ENCODE results near the gene LRRC75A.

GRCh38 chr17:16422416-16422815, 69.6 kb downstream of the LRRC75A start:
- TF ChIP-seq MAX (IDR thresholded peaks at IDR 0.05) = no peak
- no peak for TF ChIP-seq CEBPB (IDR thresholded peaks at IDR 0.05)
- TF ChIP-seq USF1 (IDR thresholded peaks at IDR 0.05) = no peak
- TF ChIP-seq ZBTB7A (IDR thresholded peaks at IDR 0.05; ENCODE audit: low read depth) = no peak
- no peak for TF ChIP-seq RAD21 (IDR thresholded peaks at IDR 0.05; ENCODE audit: low read depth)

Measured in Ishikawa (cell line).